IMR-90 (cell line): Measurements from ENCODE around the gene TEDC2. TPM values are rescaled to one million over a fixed set of nuclear protein-coding genes. Genes with fewer than 3 reads are reported as not detected.

Experiments used
- ATAC-seq: fragments of 200-7000 bp; cut with Tn5 transposase; 2 replicates; pipeline ENCODE4 v1.9.1; 2020; ENCODE audit warnings: low read depth, mild to moderate bottlenecking, moderate library complexity
- BruUV-seq: library from RNA; stranded (reverse); fragments of 400-500 nt; replicated peaks from 2 replicates; lab custom pipeline; 2021; lab: Mats Ljungman, UMichigan
- CTCF ChIA-PET: fragments of 300-600 bp; formaldehyde crosslinking; extraction: SDS; loops from one replicate; lab custom pipeline; 2021; ENCODE audit warnings: antibody characterized with exemption; lab: Yijun Ruan, JAX
- POLR2A ChIA-PET: fragments of 300-600 bp; sonication (Branson Sonifier 250); formaldehyde crosslinking; loops from one replicate; lab custom pipeline; 2022; ENCODE audit warnings: antibody characterized with exemption; ENCODE audit not compliant: unreplicated experiment; lab: Charles Lee
- DNase-seq: peaks from one replicate; pipeline ENCODE4 v3.0.0; 2013
- H2AFZ ChIP-seq: replicated peaks from 2 replicates; pipeline ENCODE3; 2013; ENCODE audit warnings: low read length, mild to moderate bottlenecking; ENCODE audit not compliant: poor library complexity
- H2AK5ac ChIP-seq: 2 replicates; pipeline ENCODE4 v1.6.1; 2013; ENCODE audit warnings: low read depth, low read length, inconsistent platforms
- H2AK9ac ChIP-seq: replicated peaks from 2 replicates; pipeline ENCODE3; 2013; ENCODE audit warnings: mild to moderate bottlenecking, low read depth, low read length, moderate library complexity; ENCODE audit not compliant: poor library complexity
- H2BK120ac ChIP-seq: 2 replicates; pipeline ENCODE4 v1.6.1; 2013; ENCODE audit warnings: low read depth, low read length, inconsistent platforms
- H2BK15ac ChIP-seq: 3 replicates; pipeline ENCODE4 v1.6.1; 2013; ENCODE audit warnings: low read depth, low read length, inconsistent platforms
- H2BK20ac ChIP-seq: 2 replicates; pipeline ENCODE4 v1.6.1; 2013; ENCODE audit warnings: low read depth, mild to moderate bottlenecking, inconsistent platforms, low read length, moderate library complexity
- H2BK5ac ChIP-seq: 2 replicates; pipeline ENCODE4 v1.6.1; 2013; ENCODE audit warnings: mild to moderate bottlenecking, low read depth, low read length, inconsistent platforms; ENCODE audit not compliant: poor library complexity, severe bottlenecking
- H3K14ac ChIP-seq: replicated peaks from 2 replicates; pipeline ENCODE4 v1.6.1; 2013; ENCODE audit warnings: low read depth, low read length, inconsistent platforms
- H3K18ac ChIP-seq: 2 replicates; pipeline ENCODE4 v1.6.1; 2013; ENCODE audit warnings: low read depth, low read length, control low read depth
- H3K23ac ChIP-seq: 2 replicates; pipeline ENCODE4 v1.6.1; 2013; ENCODE audit warnings: low read depth, low read length, inconsistent platforms
- H3K27ac ChIP-seq: 2 replicates; pipeline ENCODE4 v1.5.1; 2013; ENCODE audit warnings: mild to moderate bottlenecking, control low read depth, low read length; ENCODE audit not compliant: insufficient read depth
- H3K27me3 ChIP-seq: 2 replicates; pipeline ENCODE4 v1.6.1; 2013; ENCODE audit warnings: low read length; ENCODE audit not compliant: control insufficient read depth, insufficient read depth
- H3K36me3 ChIP-seq: 2 replicates; pipeline ENCODE4 v1.6.1; 2013; ENCODE audit warnings: low read length, mixed read lengths; ENCODE audit not compliant: control insufficient read depth, insufficient read depth
- H3K4ac ChIP-seq: 2 replicates; pipeline ENCODE4 v1.6.1; 2013; ENCODE audit warnings: low read depth, low read length, inconsistent platforms
- H3K4me1 ChIP-seq: 2 replicates; pipeline ENCODE4 v1.6.1; 2013; ENCODE audit warnings: low read length, mixed read lengths; ENCODE audit not compliant: control insufficient read depth, insufficient read depth
- H3K4me2 ChIP-seq: 2 replicates; pipeline ENCODE4 v1.6.1; 2013; ENCODE audit warnings: low read depth, mild to moderate bottlenecking, control low read depth, low read length, moderate library complexity
- H3K4me3 ChIP-seq: 2 replicates; pipeline ENCODE4 v1.5.1; 2013; ENCODE audit warnings: low read depth, mild to moderate bottlenecking, control low read depth, low read length, moderate library complexity; ENCODE audit not compliant: insufficient read depth
- H3K56ac ChIP-seq: 2 replicates; pipeline ENCODE4 v1.6.1; 2013; ENCODE audit warnings: low read length, inconsistent platforms; ENCODE audit not compliant: insufficient read depth; ENCODE audit errors: extremely low read depth
- H3K79me1 ChIP-seq, 2 experiments: 2 replicates each; pipeline ENCODE4 v1.6.1; 2013; ENCODE audit warnings: low read length in 2 of 2, inconsistent platforms in 1 of 2, low read depth in 1 of 2
- H3K9ac ChIP-seq: 2 replicates; pipeline ENCODE4 v1.6.1; 2013; ENCODE audit warnings: low read depth, low read length, control low read depth
- H3K9me1 ChIP-seq: 2 replicates; pipeline ENCODE4 v1.6.1; 2013; ENCODE audit warnings: low read length, inconsistent platforms; ENCODE audit not compliant: insufficient read depth
- H3K9me3 ChIP-seq: 2 replicates; pipeline ENCODE4 v1.6.1; 2013; ENCODE audit warnings: low read length; ENCODE audit not compliant: control insufficient read depth, insufficient read depth
- H4K20me1 ChIP-seq: 2 replicates; pipeline ENCODE4 v1.6.1; 2013; ENCODE audit warnings: low read length, inconsistent platforms; ENCODE audit not compliant: insufficient read depth
- H4K5ac ChIP-seq: 2 replicates; pipeline ENCODE4 v1.6.1; 2013; ENCODE audit warnings: mild to moderate bottlenecking, low read depth, low read length, control low read depth
- H4K8ac ChIP-seq, 2 experiments: 2 replicates each; pipeline ENCODE4 v1.6.1; 2013; ENCODE audit warnings: low read depth in 2 of 2, low read length in 2 of 2, control low read depth in 1 of 2, inconsistent platforms in 1 of 2
- H4K91ac ChIP-seq: 2 replicates; pipeline ENCODE4 v1.6.1; 2013; ENCODE audit warnings: low read depth, low read length, inconsistent platforms; ENCODE audit not compliant: insufficient read depth
- BHLHE40 ChIP-seq: fragments of 150-350 bp; IDR thresholded peaks from 2 replicates; pipeline ENCODE4 v1.6.1; 2016; ENCODE audit warnings: mild to moderate bottlenecking, low read depth, low read length
- CEBPB ChIP-seq: IDR thresholded peaks from 2 replicates; pipeline ENCODE4 v1.6.1; 2012; ENCODE audit warnings: low read depth, low read length, improper control_type of control experiment
- CHD1 ChIP-seq: IDR thresholded peaks from 2 replicates; pipeline ENCODE4 v1.6.1; 2012; ENCODE audit warnings: low read depth, low read length, improper control_type of control experiment
- ELK1 ChIP-seq: fragments of 150-350 bp; IDR thresholded peaks from 2 replicates; pipeline ENCODE4 v1.6.1; 2016; ENCODE audit warnings: low read depth, mild to moderate bottlenecking, low read length, moderate library complexity, borderline replicate concordance
- FOS ChIP-seq: fragments of 150-350 bp; IDR thresholded peaks from 2 replicates; pipeline ENCODE4 v1.6.1; 2016; ENCODE audit warnings: low read depth, low read length
- MAFK ChIP-seq: IDR thresholded peaks from 2 replicates; pipeline ENCODE4 v1.6.1; 2012; ENCODE audit warnings: low read depth, low read length, improper control_type of control experiment
- MAZ ChIP-seq: IDR thresholded peaks from 2 replicates; pipeline ENCODE4 v1.6.1; 2012; ENCODE audit warnings: low read depth, mild to moderate bottlenecking, low read length, improper control_type of control experiment, moderate library complexity, borderline replicate concordance
- NFE2L2 ChIP-seq: fragments of 150-350 bp; IDR thresholded peaks from 2 replicates; pipeline ENCODE4 v1.6.1; 2016; ENCODE audit warnings: low read depth, mild to moderate bottlenecking, low read length
- RAD21 ChIP-seq: IDR thresholded peaks from 2 replicates; pipeline ENCODE4 v1.6.1; 2012; ENCODE audit warnings: low read length, improper control_type of control experiment
- RCOR1 ChIP-seq: IDR thresholded peaks from 2 replicates; pipeline ENCODE4 v1.6.1; 2012; ENCODE audit warnings: mild to moderate bottlenecking, low read length, improper control_type of control experiment; ENCODE audit not compliant: insufficient replicate concordance
- RFX5 ChIP-seq: IDR thresholded peaks from 2 replicates; pipeline ENCODE4 v1.8.0; 2012; ENCODE audit warnings: low read depth, mild to moderate bottlenecking, low read length, moderate library complexity
- USF2 ChIP-seq: fragments of 150-350 bp; IDR thresholded peaks from 2 replicates; pipeline ENCODE4 v1.6.1; 2017; ENCODE audit warnings: mild to moderate bottlenecking, antibody characterized with exemption, low read length, low read depth
- WGBS, 2 experiments: methylation state at CpG; one replicate each; pipeline versions ENCODE4 v1.1.5 to v1.1.7; 2013; ENCODE audit warnings: missing lambda C conversion rate in 2 of 2; ENCODE audit not compliant: insufficient read length in 1 of 2; ENCODE audit errors: extremely low coverage in 2 of 2; 5-methylcytosine and 5-hydroxymethylcytosine counted together
- dilution Hi-C: fragments of 300-500 bp; cut with HindIII; formaldehyde crosslinking; loops from one replicate; pipeline ENCODE4 v1.14.3; 2018; ENCODE audit warnings: low sequenced_read_pairs; ENCODE audit not compliant: unreplicated experiment
- in situ Hi-C: fragments of 300-500 bp; cut with MboI; formaldehyde crosslinking; loops from 3 replicates; pipeline ENCODE4 v1.14.3; 2019; ENCODE audit warnings: low sequenced_read_pairs, inconsistent platforms, mixed read lengths
- intact Hi-C: fragments of 100-400 bp; cut with micrococcal nuclease; formaldehyde crosslinking; loops from 2 replicates; pipeline ENCODE4 v1.10.0; 2022
- polyA plus RNA-seq, 3 experiments: library from polyadenylated mRNA; depleted of rRNA; stranded (reverse); fragments of >200 nt; gene quantifications; 2 replicates each; pipeline ENCODE4 v1.2.3, GENCODE V29; 2012; ENCODE audit warnings: low replicate concordance in 1 of 3
- total RNA-seq: library from RNA; depleted of rRNA; stranded (reverse); fragments of >200 nt; gene quantifications from 2 replicates; pipeline ENCODE4 v1.2.3, GENCODE V29; 2012
- TF ChIP-seq, protein P1 (sequence below): conservative IDR thresholded peaks from 2 replicates; pipeline ENCODE4 v1.5.1; 2012; ENCODE audit warnings: mild to moderate bottlenecking, low read depth, low read length, improper control_type of control experiment

TEDC2 gene
- total and polyA plus RNA-seq, 2 of the 4 experiments (the other 2 are of a cell fraction) = 3.6 to 7.3 TPM

GRCh38 chr16:2490190-2491105 is 30.5 kb downstream of the TEDC2 start:
- no peak overlapping the region for H3K18ac ChIP-seq
- H2BK5ac ChIP-seq = no peak overlapping the region
- peaks cover 11% of the 10 kb centered on the region for H3K4me1 ChIP-seq
- H3K9me3 ChIP-seq = no peaks in the 10 kb centered on the region
- no peak overlapping the region for H2AK5ac ChIP-seq
- no peak overlapping the region for H3K9ac ChIP-seq
- H4K5ac ChIP-seq = no peak overlapping the region
- peaks cover 4% of the 10 kb centered on the region; the same call in 1 of the 2 replicates for H3K9me1 ChIP-seq
- no peak for TF ChIP-seq MAZ
- no peak for TF ChIP-seq RAD21
- TF ChIP-seq BHLHE40 = no peak
- TF ChIP-seq, protein P1, sequence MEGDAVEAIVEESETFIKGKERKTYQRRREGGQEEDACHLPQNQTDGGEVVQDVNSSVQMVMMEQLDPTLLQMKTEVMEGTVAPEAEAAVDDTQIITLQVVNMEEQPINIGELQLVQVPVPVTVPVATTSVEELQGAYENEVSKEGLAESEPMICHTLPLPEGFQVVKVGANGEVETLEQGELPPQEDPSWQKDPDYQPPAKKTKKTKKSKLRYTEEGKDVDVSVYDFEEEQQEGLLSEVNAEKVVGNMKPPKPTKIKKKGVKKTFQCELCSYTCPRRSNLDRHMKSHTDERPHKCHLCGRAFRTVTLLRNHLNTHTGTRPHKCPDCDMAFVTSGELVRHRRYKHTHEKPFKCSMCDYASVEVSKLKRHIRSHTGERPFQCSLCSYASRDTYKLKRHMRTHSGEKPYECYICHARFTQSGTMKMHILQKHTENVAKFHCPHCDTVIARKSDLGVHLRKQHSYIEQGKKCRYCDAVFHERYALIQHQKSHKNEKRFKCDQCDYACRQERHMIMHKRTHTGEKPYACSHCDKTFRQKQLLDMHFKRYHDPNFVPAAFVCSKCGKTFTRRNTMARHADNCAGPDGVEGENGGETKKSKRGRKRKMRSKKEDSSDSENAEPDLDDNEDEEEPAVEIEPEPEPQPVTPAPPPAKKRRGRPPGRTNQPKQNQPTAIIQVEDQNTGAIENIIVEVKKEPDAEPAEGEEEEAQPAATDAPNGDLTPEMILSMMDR = no peak
- no peak for TF ChIP-seq CEBPB
- TF ChIP-seq ELK1 = no peak
- TF ChIP-seq FOS = no peak
- TF ChIP-seq NFE2L2 = no peak
- TF ChIP-seq USF2 = no peak
- no peak for TF ChIP-seq RCOR1
- no peak for TF ChIP-seq CHD1
- no peak for TF ChIP-seq MAFK
- TF ChIP-seq RFX5 = no peak
- no peak overlapping the region for H3K23ac ChIP-seq
- H3K36me3 ChIP-seq = peaks cover 2% of the 10 kb centered on the region; the same call in 1 of the 2 replicates
- no peak overlapping the region for H2BK120ac ChIP-seq
- DNase-seq (no peak), ATAC-seq (no peak)
- H2BK15ac ChIP-seq = no peak overlapping the region
- ChIA-PET CTCF (interaction anchor here (0.6 kb wide), 1 partner anchor 98 kb away, joined by 3 read pairs; no protein-coding TSS in a partner anchor), POLR2A (no interaction called here)
- no peak overlapping the region for H2AK9ac ChIP-seq
- H3K56ac ChIP-seq = no peak overlapping the region
- H3K4me3 ChIP-seq = no peak overlapping the region
- WGBS, 2 experiments = 100% methylated on average over 5 of the region's 23 CpGs; no CpG with 5 or more reads in 1 of the 2 experiments
- H4K20me1 ChIP-seq = peaks cover 20% of the 10 kb centered on the region
- in situ Hi-C loops = no loop called here
- peaks cover 11 to 50% of the 10 kb centered on the region in 2 experiments for H3K79me1 ChIP-seq
- H3K4me2 ChIP-seq = no peak overlapping the region
- no peak overlapping the region for H4K8ac ChIP-seq
- no peak overlapping the region for H3K14ac ChIP-seq
- no peak overlapping the region for H4K91ac ChIP-seq
- H2BK20ac ChIP-seq = no peak overlapping the region
- intact Hi-C loops = no loop called here
- H3K27ac ChIP-seq = no peak overlapping the region
- H3K4ac ChIP-seq = no peak overlapping the region
- no peaks in the 10 kb centered on the region for H3K27me3 ChIP-seq
- dilution Hi-C loops = no loop called here
- H2AFZ ChIP-seq = no peak overlapping the region
- no TSS peak for BruUV-seq
